ENCODE data around the gene SLC46A2. TPM values are rescaled to one million over a fixed set of nuclear protein-coding genes. Genes with fewer than 3 reads are reported as not detected.

Gene SLC46A2
- polyA plus RNA-seq, 1 donor from 2014 or later = not detected

- H3K36me3 ChIP-seq (ENCODE audit: insufficient read depth, low read length) = no peaks in the 10 kb centered on the region
- no peaks in the 10 kb centered on the region for H3K9me2 ChIP-seq (ENCODE audit: insufficient read depth, low read length)
- H4K20me1 ChIP-seq (ENCODE audit: insufficient read depth) = no peaks in the 10 kb centered on the region
- H3K4me2 ChIP-seq (ENCODE audit: low read length) = no peak overlapping the region
- no peaks in the 10 kb centered on the region for H3K79me2 ChIP-seq (replicated peaks; ENCODE audit: insufficient read depth, low read length)
- H3K27me3 ChIP-seq (ENCODE audit: insufficient read depth, low read depth, low read length) = no peaks in the 10 kb centered on the region
- TF ChIP-seq, protein P1, sequence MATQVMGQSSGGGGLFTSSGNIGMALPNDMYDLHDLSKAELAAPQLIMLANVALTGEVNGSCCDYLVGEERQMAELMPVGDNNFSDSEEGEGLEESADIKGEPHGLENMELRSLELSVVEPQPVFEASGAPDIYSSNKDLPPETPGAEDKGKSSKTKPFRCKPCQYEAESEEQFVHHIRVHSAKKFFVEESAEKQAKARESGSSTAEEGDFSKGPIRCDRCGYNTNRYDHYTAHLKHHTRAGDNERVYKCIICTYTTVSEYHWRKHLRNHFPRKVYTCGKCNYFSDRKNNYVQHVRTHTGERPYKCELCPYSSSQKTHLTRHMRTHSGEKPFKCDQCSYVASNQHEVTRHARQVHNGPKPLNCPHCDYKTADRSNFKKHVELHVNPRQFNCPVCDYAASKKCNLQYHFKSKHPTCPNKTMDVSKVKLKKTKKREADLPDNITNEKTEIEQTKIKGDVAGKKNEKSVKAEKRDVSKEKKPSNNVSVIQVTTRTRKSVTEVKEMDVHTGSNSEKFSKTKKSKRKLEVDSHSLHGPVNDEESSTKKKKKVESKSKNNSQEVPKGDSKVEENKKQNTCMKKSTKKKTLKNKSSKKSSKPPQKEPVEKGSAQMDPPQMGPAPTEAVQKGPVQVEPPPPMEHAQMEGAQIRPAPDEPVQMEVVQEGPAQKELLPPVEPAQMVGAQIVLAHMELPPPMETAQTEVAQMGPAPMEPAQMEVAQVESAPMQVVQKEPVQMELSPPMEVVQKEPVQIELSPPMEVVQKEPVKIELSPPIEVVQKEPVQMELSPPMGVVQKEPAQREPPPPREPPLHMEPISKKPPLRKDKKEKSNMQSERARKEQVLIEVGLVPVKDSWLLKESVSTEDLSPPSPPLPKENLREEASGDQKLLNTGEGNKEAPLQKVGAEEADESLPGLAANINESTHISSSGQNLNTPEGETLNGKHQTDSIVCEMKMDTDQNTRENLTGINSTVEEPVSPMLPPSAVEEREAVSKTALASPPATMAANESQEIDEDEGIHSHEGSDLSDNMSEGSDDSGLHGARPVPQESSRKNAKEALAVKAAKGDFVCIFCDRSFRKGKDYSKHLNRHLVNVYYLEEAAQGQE (IDR thresholded peaks at IDR 0.05; ENCODE audit: borderline replicate concordance) = no peak
- no peak for TF ChIP-seq EZH2 (IDR thresholded peaks at IDR 0.05; ENCODE audit: borderline replicate concordance, insufficient read depth, low read length, poor library complexity, severe bottlenecking)
- no peak for TF ChIP-seq POLR2AphosphoS5 (IDR thresholded peaks at IDR 0.05)
- TF ChIP-seq RAD21 (conservative IDR thresholded peaks at IDR 0.05) = no peak
- TF ChIP-seq EP300 (conservative IDR thresholded peaks at IDR 0.05; ENCODE audit: poor library complexity, severe bottlenecking) = no peak
- TF ChIP-seq TAF1 (IDR thresholded peaks at IDR 0.05; ENCODE audit: low read depth) = no peak
- no peak for TF ChIP-seq MXI1 (conservative IDR thresholded peaks at IDR 0.05; ENCODE audit: poor library complexity, severe bottlenecking)
- TF ChIP-seq, protein P2, sequence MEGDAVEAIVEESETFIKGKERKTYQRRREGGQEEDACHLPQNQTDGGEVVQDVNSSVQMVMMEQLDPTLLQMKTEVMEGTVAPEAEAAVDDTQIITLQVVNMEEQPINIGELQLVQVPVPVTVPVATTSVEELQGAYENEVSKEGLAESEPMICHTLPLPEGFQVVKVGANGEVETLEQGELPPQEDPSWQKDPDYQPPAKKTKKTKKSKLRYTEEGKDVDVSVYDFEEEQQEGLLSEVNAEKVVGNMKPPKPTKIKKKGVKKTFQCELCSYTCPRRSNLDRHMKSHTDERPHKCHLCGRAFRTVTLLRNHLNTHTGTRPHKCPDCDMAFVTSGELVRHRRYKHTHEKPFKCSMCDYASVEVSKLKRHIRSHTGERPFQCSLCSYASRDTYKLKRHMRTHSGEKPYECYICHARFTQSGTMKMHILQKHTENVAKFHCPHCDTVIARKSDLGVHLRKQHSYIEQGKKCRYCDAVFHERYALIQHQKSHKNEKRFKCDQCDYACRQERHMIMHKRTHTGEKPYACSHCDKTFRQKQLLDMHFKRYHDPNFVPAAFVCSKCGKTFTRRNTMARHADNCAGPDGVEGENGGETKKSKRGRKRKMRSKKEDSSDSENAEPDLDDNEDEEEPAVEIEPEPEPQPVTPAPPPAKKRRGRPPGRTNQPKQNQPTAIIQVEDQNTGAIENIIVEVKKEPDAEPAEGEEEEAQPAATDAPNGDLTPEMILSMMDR (IDR thresholded peaks at IDR 0.05; ENCODE audit: poor library complexity, severe bottlenecking) = no peak
- no peak for TF ChIP-seq SMC3 (conservative IDR thresholded peaks at IDR 0.05; ENCODE audit: poor library complexity)
- no peak overlapping the region for H2AFZ ChIP-seq (ENCODE audit: low read depth, low read length)
- H3K27ac ChIP-seq (ENCODE audit: low read length) = no peak overlapping the region
- H3K4me3 ChIP-seq (ENCODE audit: low read length) = no peak overlapping the region
- no peak overlapping the region for H3K9ac ChIP-seq (ENCODE audit: low read length)
- no peaks in the 10 kb centered on the region for H3K9me3 ChIP-seq (ENCODE audit: low read length)
- no peaks in the 10 kb centered on the region for H3F3A ChIP-seq (ENCODE audit: insufficient read depth, low read length, poor library complexity, severe bottlenecking)
Measured at GRCh38 chr9:112900901-112901300, 10.2 kb upstream of the SLC46A2 start.

- no peak overlapping the region for H3K27ac ChIP-seq (ENCODE audit: low read length)
- no peak for TF ChIP-seq SMC3 (conservative IDR thresholded peaks at IDR 0.05; ENCODE audit: poor library complexity)
- no peak for TF ChIP-seq EZH2 (IDR thresholded peaks at IDR 0.05; ENCODE audit: borderline replicate concordance, insufficient read depth, low read length, poor library complexity, severe bottlenecking)
- no peak overlapping the region for H3K4me2 ChIP-seq (ENCODE audit: low read length)
- H3K9me3 ChIP-seq (ENCODE audit: low read length) = no peaks in the 10 kb centered on the region
- no peak overlapping the region for H2AFZ ChIP-seq (ENCODE audit: low read depth, low read length)
- no peaks in the 10 kb centered on the region for H3K79me2 ChIP-seq (replicated peaks; ENCODE audit: insufficient read depth, low read length)
- H3F3A ChIP-seq (ENCODE audit: insufficient read depth, low read length, poor library complexity, severe bottlenecking) = no peaks in the 10 kb centered on the region
- H3K9ac ChIP-seq (ENCODE audit: low read length) = no peak overlapping the region
- no peaks in the 10 kb centered on the region for H3K36me3 ChIP-seq (ENCODE audit: insufficient read depth, low read length)
- no peak overlapping the region for H3K4me3 ChIP-seq (ENCODE audit: low read length)
- H4K20me1 ChIP-seq (ENCODE audit: insufficient read depth) = no peaks in the 10 kb centered on the region
- H3K9me2 ChIP-seq (ENCODE audit: insufficient read depth, low read length) = no peaks in the 10 kb centered on the region
- H3K27me3 ChIP-seq (ENCODE audit: insufficient read depth, low read depth, low read length) = no peaks in the 10 kb centered on the region
Measured at GRCh38 chr9:112900488-112900887, 9.8 kb upstream of the SLC46A2 start.

Measured in neural cell (in vitro differentiated cells).